ENCODE results near the gene DIPK1A.

DIPK1A gene

DNA sequence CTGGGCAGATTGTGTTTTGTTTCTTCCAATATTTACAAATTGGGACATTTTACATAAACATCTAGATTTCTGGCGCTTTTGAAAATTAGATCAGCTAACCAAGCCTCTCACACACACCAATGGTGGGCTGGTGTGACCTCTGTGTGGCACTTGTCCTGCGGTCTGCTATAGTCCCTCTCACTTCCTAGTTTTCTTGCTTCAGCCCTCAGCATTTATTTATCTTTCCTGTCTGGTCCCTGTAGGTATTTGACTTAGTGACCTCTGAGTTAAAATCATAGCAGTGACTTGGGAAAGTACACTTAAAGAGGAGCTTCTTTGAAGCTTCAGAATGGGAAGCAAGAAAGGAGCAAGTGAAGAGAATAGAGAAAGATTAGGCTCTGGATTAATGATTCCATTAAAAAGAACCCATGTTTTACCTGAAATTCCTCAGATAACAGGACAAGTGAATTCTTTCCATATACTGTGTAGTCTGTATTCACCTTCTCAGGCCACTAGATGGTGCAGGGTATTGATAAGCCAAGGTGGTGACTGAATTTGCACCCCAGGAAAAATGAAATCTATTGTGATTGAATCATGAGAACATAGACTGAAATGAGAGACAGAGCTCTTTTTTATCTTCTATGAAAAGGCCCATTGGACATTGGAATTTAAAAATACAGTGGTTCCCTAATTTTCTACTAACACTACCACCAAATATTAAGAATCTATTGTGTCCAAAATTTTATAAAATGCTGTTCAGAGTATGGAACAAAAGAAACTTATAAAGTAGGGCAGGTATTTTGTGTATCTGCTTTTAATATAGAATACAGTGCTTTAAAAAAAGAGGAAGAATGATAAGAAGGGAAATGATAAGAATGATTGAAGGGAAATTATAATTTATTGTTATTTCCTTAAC, 7.1 kb upstream of the DIPK1A start:
- no peak overlapping the region for H3K27ac ChIP-seq
- TF ChIP-seq, protein P1, sequence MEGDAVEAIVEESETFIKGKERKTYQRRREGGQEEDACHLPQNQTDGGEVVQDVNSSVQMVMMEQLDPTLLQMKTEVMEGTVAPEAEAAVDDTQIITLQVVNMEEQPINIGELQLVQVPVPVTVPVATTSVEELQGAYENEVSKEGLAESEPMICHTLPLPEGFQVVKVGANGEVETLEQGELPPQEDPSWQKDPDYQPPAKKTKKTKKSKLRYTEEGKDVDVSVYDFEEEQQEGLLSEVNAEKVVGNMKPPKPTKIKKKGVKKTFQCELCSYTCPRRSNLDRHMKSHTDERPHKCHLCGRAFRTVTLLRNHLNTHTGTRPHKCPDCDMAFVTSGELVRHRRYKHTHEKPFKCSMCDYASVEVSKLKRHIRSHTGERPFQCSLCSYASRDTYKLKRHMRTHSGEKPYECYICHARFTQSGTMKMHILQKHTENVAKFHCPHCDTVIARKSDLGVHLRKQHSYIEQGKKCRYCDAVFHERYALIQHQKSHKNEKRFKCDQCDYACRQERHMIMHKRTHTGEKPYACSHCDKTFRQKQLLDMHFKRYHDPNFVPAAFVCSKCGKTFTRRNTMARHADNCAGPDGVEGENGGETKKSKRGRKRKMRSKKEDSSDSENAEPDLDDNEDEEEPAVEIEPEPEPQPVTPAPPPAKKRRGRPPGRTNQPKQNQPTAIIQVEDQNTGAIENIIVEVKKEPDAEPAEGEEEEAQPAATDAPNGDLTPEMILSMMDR (IDR thresholded peaks at IDR 0.05), result peak; percentile 71
- TF ChIP-seq ZFX (IDR thresholded peaks at IDR 0.05; ENCODE audit: borderline replicate concordance), result no peak

DNA sequence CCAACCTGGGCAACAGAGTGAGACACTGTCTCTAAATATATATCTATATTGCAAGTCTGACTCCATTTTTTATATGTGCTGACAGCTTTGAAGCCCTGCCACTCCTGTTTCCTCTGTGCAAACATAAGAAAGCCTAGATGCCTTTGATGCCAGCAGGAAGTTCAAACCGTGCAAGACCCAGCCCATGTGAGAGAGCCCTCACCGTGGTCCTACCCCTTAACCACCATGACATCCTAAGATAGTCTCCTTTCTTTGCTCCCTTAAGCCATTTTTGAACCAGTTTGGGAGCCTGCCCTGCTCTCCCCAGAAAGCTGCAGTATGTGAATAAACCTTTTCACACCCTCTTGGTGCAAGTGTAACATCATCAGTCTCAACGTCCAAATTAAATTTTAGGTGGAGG, 3.7 kb upstream of the DIPK1A start:
- TF ChIP-seq ZFX (IDR thresholded peaks at IDR 0.05; ENCODE audit: borderline replicate concordance), result no peak
- TF ChIP-seq, protein P1 (IDR thresholded peaks at IDR 0.05), result no peak
- no peak overlapping the region for H3K27ac ChIP-seq

DNA sequence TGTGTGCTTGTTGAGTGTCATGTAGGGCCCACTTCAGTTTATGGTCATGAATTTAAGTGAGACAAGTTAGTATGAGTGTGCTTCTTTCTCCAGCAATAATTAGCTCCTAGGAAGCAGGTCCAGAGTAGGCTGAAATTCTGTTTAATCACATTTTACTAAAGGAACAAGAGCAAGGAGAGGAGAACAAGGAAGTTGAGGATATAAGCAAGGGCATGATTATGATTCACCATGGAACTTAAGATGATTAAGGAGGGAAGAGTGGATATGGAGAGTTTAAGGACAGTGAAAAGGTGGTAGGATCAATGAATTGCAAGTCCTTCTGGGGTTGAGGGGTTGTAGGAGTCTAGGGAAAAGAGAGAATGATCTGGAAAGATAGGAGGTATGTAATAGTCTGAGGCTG, 3.1 kb upstream of the DIPK1A start:
- no peak overlapping the region for H3K27ac ChIP-seq
- TF ChIP-seq, protein P1 (IDR thresholded peaks at IDR 0.05), result no peak
- no peak for TF ChIP-seq ZFX (IDR thresholded peaks at IDR 0.05; ENCODE audit: borderline replicate concordance)

DNA sequence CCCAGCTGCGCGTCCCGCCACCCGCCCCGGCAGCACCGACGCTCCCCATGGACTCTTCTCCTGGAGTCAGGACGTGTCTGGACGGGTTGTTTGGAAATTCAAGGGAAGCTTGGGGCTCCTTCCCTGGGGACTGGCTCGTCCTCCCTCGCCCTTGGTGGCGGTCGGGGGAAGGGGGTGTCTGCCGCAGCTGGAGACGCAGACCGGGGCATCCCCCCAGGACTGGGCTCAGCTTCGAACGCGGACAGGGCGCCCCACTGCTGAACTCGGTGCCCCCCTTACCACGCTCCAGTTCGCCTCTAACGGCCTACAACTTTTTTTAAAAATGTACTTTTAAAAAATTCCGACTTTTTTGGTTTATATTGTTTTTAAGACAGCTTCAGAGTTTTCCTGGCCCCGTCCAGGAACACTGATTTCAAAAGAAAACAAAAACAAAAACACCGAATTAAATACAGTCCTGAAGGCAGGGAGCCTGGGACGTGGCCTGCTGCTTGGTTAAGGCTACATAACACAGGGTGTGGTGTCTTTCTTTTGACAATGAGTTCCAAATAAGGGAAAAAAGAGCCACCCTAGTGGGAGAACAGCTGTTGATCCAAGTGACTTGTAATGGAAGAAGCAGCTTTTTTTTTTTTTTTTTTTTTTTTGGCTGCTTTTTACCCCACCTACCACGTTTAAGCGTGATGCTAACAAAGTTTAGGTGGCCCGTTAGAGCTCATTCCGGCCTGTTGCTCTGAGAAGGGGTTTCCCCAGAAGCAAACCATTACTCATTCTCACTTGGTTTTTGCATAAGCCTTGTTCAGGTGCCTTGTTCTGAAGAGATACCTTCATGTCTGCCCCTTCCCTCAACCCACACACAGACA, 862 bp upstream of the DIPK1A start:
- TF ChIP-seq ZFX (IDR thresholded peaks at IDR 0.05; ENCODE audit: borderline replicate concordance), result no peak
- TF ChIP-seq, protein P1 (IDR thresholded peaks at IDR 0.05), result no peak
- H3K27ac ChIP-seq, result no peak overlapping the region

DNA sequence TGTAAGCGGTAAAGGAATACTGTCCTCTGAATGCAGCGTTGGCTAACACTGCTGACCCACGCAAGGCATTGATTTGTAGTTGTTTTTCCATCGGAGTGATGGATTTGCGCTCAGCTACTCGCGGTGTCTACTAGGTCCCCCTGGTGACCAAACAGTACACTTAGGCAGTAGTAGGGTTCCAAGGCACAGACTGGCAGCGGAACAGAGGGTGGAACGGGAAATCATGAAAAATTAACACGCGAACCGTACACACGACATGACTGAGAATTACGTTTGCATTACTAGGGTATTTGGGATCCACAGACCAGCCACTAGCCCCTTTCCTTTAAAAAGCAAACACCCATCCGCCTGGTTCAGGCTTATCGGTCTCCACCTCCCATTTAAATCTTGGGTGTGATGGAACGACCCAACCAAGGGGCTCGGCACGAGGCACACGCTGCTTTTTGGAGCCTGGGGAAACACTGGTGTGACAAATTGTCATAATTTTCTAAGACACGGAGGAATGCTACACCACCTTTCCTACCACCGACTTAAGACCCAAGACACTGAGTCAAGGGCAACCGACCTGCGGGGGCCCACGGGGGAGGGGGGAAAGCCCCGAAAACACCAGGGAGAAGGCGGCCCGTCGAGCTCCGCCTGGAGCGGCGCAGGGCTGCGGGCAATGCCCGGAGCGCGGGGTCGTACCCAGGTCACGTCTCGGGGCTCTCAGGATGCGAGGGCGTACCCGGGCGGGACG, 699 bp downstream of the DIPK1A start:
- TF ChIP-seq, protein P1 (IDR thresholded peaks at IDR 0.05), result peak; percentile 66
- no peak for TF ChIP-seq ZFX (IDR thresholded peaks at IDR 0.05; ENCODE audit: borderline replicate concordance)
- H3K27ac ChIP-seq, result no peak overlapping the region

DNA sequence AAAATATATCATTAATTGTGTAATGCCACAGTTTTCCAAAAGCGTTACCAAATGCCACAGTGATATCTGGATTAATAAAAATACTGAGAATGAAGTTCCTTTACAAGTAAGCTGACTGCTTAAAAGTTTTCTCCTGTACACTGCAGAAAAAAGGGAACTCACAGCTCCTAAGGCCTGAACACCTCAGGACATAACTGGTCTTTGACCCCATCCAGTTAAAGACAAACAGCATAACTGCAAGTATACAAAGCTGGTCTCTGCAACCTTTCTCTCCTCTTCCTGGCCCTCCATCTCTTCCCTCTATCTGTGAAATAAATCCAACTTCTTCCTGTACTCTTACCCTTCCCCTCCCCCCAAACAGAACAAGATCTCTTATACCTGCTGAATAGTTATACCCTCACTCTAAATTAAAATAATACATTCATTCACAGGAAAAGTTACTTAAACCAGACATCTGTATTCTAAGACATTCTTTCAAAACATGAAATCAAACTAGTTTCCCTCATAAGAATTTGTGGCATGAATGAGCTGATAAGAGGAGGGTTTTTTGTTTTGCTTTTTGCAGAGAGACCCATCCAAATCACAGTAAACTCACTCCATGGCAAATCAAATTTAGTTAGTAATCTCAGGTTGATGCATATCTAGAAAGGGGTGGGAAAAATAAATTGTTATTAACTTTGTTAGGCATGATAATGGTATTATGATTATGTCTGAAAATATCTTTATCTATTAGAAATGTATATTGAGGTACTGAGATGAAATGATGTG, 2.9 kb downstream of the DIPK1A start:
- TF ChIP-seq, protein P1 (IDR thresholded peaks at IDR 0.05), result no peak
- TF ChIP-seq ZFX (IDR thresholded peaks at IDR 0.05; ENCODE audit: borderline replicate concordance), result no peak

More for the DNA sequence above, 2.9 kb downstream of the DIPK1A start:
- no peak overlapping the region for H3K27ac ChIP-seq
